Right forelimb (tissue), 1 donor: ENCODE data around the gene GTSF1L.

Experiments used
- DNase-seq: peaks from one replicate; pipeline ENCODE4 v3.0.0-alpha.2; 2018

GTSF1L gene

DNA sequence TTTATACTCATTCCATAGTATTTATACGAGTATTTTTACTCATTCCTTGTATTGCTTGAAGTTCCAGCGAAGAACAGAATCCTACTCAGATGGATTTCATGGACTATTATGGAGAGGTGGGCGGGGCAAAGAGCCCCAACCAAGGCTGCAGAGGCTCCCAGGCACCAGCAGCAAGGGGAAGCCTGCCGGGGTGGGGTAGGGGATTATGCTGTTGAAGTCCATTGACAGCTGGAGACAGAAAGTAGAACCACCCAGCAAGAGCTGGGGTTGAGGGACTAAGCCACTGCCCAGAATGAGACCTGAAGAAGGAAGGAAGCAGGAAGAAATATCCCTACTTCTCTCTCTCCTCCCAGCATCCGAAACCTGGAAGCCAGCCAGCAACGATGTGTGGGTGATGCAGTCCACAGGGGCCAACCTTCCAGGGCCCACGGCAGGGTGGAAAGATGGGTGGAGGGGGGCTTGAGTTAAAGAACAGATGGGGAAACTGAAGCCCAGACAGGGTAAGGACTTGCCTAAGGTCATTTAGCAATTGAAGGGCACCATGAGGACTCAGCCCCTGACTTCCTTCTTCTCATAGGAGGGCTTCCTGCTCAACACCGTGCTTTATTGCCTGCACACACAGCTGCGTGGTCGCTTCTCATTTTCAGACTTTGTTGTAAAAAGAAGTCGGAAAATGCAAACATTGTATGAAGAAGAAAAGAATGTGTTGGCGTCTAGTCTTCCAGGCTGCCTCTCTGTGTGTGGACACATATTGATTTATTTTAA lies 18.3 kb upstream of the GTSF1L start:
- no peak for DNase-seq

DNA sequence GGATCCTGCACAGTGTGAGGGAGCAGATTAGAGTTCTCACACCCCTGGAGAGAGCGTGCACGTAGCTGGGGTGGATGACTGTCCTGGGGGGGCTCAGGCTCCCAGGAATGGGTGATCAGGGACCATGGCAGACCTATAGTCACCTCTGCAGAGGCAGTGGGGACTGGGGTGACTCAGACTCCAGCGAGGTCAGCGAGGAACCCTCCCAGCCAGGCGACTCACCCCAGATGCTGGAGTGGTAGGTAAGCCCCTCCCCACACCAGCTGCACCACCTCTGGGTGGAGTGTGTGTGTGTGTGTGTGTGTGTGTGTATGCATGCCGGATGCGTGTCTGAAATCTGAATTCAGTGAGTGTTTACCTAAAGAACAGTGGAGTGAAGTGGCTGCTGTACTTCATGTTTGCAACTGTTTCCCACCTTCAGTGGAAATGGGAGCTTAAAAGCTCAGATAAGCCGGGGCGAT lies 17.4 kb upstream of the GTSF1L start:
- DNase-seq = no peak

DNA sequence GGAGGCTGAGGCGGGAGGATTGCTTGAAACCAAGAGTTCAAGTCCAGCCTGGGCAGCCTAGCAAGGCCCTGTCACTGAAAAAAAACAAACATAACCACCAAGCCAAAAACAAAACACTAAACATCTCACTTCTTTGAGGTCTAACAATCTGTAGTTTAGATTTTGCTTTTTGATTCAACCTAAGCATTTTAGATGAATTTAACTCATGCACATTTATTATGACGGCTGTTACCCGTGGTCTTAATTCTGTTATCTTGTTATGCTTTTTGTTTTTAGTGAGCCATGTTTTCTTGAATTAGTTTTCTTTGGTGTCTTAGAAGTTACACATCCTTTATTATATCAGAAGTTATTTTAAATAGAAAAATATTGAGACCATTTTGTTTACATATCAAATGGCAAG lies 13.8 kb upstream of the GTSF1L start:
- no peak for DNase-seq

DNA sequence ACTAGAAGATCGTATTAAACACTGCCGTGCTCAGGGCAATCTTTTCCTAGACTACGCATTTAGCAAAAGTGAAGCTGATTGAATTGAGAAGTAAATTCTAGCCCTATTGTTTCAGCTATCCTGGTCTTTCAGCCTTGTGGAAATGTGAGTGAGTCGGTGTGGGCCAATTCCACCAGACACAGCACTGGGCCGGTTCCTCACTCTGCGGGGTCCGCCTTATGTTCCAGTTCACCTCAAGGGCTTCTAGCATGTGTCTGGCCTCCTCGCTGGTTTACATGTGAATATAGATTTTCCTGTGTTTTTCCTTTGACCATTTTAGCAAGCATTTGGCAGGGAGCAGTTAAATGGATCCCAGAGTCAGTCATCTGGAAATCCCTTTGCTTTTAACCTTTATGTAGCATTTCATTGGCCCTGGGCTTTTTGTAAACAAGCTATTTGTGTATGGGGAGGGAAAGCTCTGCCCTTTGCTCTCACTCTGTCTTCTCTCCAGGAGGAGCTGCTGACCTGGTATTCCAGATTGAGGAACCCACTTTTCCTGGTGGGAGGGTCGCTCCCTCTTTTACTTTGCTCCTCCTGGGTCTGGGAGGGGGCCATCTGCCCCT lies 12.4 kb upstream of the GTSF1L start:
- DNase-seq = no peak

DNA sequence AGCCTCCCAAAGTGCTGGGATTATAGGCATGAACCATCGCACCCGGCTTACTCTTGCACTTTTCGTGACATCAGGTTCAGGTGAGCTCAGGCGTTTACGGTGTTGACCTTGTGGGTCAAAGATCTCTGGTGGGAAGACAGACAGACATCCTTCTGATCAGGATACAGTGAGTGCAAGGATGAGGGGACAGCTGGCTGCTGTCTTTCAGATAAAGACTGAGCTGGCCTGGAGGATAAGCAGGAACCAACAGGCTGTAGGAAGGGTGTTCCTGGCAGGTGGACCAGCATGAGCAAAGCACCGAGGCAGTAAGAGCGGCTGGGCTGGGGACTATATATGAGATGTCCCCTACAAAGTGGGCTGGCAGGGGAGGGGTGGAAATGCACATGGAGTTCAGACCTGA lies 11.1 kb upstream of the GTSF1L start:
- DNase-seq = no peak

DNA sequence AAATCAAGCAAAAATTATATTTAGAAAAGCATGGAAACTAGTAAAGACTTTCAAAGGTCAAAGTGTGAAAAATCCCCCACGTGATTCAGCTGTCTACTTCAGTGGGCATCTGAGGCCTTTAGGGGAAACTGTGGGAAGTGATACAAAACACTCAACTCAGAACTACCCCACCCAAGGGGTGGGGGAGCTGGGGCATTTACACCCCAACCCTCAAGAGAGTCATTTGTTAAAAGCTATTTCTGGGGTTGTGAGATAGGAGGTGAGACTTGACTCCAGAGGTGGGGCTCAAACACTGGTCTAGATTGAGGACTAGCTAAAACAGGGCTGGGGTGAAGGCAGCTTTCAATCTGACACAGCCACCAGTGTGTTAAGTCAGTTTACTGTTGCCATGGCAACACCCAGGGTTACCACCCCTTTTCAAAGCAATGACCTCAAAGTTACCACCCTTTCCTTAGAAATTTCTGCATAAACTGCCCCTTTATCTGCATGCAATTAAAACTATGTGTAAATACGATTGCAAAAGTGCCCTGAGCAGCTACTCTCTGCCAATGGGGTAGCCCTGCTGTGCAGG lies 9.9 kb upstream of the GTSF1L start:
- DNase-seq = no peak

DNA sequence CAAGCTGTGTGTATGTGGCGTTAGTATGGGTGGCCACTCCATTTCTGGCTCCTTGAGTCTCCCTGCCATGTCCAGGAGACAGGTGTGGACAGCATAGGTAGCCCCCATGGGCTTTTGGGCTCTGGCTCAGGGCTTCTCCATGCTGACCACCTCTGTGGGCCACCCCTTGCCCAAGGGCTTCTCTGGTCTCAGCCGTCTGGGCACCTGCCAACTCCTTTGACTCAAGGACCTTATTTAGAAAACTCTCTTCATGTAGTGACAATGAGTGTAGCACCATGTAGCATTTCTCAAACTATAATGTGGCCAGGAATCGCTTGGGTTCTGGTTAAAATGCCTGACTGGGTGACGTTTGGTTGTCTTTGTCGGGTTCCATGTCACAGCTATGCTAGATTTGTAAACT lies 5.1 kb upstream of the GTSF1L start:
- no peak for DNase-seq

DNA sequence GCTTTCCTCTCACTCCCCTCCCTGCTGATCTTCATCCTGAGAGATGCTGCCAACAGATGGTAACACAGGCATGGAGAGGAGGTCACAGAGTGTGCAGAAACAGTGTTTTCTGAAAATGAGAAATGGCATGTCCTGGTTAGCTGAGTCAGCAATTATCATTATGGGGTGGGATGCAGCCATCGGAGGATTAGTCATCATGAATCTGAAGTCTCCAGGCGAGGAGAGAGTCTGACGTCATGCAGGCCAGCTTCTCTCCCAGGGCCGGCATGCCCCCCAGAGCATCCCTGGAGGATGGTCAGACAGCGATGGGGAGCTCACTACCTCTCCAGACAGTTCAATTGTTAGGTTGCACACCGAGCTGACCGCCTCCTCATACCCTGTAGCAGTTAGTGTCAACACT lies 4.7 kb upstream of the GTSF1L start:
- DNase-seq = no peak

DNA sequence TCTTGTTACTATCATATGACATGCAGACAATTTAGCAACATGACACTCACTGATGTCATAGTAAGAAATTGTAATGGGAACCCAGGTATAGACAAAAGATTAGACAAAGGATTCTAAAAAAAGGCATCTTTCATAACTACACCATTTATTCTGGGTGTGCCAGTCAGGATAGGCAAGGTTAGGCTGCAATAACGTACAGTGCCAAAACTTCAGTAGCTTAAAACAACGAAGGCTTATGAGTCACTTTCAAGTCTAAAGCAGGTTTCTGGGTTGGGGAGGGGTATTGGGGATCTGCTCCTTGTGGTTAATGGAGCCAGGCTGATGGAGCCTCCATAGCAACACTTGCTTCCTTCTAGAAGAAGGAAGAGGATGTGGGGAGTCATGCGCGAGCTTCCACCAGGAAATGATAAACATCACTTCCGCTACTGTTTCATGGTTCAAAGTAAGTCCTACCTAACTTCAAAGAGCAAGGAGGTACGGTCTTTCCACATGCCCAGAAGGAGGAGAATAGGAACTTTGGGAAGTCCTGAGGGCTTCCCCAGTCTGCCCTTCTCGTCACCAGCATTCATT lies 2.0 kb upstream of the GTSF1L start:
- no peak for DNase-seq

DNA sequence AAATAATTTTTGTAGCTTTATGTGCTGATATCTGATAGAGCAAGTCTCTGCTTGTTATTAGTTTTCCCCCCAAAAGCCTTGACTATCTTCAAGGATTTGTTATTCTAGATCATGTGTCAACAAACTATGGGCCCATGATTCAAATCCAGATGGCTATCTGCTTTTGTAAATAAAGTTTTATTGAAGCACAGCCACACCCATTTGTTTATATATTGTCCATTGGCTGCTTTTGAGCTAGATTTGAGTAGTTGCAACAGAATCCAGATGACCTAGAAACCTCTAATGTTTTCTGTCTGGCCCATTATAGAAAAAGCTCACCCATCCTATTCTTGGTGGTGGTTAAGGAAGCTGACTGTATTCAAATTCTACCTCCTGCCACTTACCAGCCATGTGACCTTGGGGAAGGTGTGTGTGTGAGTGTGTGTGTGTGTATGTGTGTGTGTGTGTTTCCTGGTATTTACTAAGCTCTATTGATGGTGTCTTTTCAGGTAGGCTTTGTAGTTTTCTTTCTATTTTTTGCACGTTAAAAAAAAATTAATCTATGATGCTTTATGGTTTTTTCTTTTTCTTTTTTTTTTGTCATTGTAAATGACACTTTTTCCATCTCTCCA lies 1.3 kb upstream of the GTSF1L start:
- DNase-seq = no peak

DNA sequence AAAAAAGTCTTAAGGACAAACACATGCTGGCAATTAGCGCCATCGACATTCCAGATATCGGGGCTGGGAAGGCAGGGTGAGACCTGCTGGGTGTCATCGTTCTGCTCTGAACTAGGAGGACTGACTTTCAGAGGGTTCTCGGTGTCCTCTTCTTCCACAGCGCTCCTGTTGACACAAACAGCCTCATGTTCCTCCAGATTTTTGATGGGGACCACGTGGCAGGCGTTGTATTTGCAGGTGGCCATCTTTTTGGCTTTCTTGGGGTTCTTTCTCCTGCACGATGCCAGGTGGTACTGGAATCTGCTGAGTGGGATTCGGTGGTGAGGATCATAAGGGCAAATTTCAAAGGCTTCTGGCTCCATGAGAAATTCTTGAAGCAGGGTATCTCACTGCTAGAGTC lies 469 bp downstream of the GTSF1L start:
- no peak for DNase-seq

DNA sequence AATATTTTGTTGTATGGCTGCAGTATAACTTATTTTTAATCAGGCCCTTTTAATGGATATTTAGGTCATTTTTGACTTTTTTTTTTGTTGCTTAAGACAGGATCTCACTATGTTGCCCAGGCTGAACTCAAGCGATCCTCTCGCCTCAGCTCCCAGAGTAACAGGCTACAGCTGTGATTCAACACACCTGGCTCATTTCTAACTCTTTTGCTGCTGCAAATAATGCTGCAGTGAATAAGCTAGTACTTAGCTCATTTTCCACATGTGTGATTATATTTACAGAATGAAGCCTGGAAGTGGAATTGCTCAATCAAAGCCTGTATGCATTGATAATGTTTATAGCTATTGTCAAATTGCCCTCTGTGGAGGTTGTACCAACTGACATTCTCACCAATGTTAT lies 1.1 kb downstream of the GTSF1L start:
- no peak for DNase-seq

DNA sequence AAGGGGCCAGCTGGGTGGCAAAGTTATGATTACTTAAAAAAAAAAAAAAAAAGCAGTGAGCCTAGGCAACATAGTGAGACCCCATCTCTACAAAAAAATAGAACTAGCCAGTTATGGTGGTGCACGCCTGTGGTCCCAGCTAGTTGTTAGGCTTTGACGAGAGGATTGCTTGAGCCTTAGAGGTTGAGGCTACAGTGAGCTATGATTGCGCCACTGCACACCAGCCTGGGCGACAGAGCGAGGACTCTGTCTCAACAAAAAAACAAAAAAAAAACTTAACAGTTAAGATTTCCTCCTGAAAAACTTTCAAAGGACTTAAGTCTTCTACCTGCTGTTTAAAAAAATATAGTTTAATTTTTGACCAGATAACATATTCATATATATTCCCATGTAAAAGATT lies 2.4 kb downstream of the GTSF1L start:
- DNase-seq = no peak

DNA sequence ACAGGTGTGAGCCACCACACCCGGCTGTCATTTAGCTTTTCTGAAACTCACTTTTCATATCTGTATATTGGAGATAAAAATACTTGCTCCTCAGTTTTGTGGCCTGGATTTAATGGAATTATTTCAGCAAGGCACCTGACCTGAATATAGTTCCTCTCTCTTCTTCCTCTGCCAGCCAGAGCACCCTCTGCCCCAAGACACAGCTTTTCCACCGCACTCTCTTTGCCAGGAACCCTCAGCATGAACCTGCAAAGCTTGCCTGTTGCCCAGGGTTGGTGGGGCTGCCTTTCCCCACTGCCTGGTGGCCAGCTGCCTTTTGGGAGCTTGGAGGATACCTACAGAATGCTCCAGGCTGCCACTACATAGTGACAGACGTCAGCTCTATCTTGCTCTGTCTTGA lies 3.1 kb downstream of the GTSF1L start:
- DNase-seq = no peak

DNA sequence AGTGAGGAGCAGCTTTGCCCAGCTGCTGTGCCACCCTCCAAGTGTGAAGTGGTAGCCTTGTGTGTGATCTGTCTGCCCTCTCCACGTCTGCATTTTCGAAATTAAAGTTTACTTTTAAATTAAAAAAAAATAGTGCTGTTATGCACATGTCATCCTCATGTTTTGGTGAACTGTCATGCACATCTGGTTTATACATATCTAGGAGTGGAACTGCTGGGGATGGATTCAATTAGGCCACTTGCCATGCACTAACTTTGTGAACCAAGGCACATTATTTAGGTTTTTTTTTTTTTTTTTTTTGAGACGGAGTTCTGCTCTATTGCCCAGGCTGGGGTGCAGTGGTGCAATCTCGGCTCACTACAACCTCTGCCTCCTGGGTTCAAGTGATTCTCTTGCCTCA lies 3.6 kb downstream of the GTSF1L start:
- DNase-seq = no peak

DNA sequence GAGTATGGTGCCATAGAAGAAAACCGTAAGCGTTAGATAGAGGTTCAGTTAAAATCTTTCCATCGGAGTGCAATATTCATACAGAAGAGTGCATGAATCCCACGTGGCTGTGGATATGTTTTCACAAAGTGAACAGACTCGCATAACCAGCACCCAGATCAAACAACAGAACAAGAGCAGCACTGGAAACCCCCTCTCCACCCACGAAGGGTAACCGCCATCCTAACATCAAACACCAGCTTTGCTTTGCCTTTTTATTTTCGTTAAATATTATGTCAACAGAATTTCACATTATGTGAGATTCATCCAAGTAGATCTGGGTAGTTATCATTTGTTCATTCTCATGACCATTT lies 4.7 kb downstream of the GTSF1L start:
- DNase-seq = no peak

DNA sequence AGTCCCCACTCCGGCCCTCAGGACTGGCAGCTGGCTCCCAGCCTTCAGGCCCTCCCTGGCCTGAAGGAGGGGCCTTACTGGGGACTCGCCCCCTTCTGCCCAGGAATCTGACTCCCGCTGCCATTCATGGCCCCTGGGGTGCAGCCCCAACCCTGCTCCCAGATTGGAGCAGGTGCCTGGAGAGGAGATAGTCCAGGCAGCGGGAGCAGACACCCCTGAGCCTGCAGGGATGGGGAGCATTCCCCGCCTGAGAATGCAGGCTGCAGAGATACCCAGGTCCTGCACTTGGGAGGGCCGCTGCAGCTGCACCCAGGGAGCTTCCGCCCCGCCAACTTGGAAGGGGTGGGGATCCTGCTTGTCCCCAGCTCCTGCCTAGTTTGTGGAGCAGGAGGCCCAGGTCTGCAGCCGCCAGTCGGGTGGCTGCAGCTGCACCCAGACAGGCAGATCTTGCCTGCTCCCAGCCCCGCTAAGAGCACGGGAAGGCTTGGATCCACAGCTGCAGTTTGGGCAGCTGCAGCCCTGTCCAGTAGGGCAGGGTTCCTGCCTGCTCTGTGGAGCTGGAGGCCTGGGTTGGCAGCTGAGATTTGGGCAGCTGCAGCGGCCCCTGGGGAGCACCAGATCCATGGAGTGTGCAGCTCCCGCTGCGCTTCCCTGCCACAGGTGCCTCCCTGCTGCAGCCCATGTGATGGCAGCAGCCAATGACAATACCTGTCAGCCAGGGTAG lies 5.2 kb downstream of the GTSF1L start:
- DNase-seq = peak; percentile 54

DNA sequence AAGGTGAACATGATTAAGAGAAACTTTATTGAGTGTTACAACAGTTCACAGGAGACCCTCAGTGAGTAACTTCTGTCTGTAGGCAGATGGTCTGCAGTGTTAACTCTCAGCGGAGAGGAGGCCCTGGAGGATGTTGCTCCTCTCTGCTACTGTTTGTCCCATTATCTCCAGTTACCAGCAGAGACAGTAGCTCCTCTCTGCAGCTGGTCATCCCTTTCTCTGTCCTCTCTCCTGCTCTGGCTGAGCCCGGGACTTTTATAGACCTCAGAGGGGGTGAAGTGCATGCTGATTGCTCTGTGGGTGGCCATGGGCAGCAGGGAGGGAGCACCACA lies 5.7 kb downstream of the GTSF1L start:
- DNase-seq = no peak

DNA sequence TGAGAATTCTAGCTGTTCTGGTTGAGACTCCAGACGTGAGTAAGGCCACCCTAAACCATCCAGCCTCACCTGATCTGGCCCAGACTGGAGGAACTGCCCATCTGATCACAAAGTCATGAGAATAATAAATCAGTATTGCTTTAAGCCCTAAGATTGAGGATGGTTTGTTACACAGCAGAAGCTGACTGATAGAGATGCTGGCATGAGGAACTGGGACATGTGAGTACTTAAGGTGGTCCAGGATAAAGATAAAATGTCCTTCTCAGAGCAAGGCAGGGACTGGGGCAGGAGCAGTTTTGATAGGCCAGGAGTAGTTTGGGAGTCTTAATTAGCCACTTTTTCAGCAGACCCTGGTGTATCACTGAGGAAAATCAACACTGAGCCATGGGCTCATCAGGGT lies 6.8 kb downstream of the GTSF1L start:
- no peak for DNase-seq

DNA sequence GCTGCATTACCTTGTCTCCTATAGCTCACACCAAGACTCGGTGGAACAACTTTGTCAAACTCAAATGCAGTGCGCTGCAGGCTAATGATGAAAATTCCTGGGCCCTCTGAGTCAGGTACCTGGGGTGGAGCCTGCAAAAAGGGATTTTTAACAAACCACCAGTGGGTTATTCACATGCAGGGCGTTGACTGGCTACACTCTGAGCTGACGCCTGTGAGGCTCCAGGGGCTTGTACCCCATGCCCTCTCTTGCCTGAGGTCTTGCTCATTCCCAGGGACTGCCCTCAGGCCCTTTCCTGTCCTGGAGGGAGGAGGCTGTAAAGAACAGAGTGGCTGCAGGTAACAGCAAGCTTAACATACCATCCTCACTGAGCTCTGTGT lies 9.2 kb downstream of the GTSF1L start:
- DNase-seq = no peak

DNA sequence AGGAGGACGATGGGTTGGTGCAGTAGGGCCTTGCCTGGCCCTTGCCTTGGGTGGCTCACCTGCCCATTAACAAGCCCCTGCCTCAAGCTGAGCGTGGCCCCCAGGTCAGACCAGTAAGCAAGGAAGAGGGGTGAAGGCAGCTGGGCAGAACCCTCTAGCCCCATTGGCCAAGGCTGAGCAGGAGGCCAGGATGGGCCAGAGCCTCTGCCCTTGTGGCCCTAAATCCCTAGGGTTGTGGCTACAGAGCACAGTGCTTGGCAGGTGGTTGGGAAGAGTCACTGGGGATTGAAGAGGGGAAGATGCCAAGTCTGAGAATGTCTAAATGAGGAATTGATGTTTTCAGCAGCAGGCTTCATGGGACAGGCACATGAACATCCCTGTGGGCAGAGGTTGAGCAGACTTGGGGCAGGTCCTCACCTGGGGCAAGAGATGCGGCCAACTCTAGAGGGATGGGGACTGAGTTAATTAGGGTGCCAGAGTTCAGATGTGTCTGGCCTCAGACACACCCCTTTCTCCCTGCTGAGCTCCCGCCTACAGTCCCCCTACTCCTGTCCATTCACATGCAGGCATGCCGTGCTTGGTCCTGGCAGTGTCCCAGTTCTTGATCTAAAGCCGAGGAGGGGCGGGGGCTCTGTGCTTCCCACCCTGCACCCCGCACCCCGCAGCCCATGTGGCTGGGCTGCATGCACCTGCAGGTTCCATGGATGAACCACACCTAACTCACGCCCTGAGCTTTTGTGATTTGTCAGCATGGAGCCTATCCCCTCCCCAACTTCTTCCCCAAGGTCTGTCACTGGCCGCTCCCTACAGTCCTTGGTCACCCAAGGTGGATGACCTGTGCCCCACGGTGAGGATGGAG lies 9.8 kb downstream of the GTSF1L start:
- no peak for DNase-seq

DNA sequence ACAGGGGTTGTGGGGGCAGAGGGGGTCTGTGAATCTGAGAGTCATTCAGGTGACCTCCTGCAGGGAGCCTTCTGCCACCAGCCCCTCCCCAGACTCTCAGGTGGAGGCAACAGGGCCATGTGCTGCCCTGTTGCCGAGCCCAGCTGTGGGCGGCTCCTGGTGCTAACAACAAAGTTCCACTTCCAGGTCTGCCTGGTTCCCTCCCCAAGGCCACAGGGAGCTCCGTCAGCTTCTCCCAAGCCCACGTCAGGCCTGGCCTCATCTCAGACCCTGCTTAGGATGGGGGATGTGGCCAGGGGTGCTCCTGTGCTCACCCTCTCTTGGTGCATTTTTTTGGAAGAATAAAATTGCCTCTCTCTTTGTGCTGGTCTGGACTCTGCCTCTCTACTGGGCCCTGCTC lies 10.7 kb downstream of the GTSF1L start:
- DNase-seq = no peak
